Thoracic aorta (tissue), 2 donors: ENCODE results near the gene PRKCD. TPM values are rescaled to one million over a fixed set of nuclear protein-coding genes. Genes with fewer than 3 reads are reported as not detected.
A peak's percentile ranks its signal among the peaks of the same experiment; 100 is the strongest.

Experiments
- ATAC-seq: fragments of 150-250 bp; one replicate; pipeline ENCODE4 v1.8.0; 2017; ENCODE audit warnings: low read depth; ENCODE audit not compliant: insufficient number of reproducible peaks, low FRiP score
- DNase-seq: peaks from one replicate; pipeline ENCODE4 v3.0.0-alpha.2; 2020; ENCODE audit warnings: low spot score
- H3K27ac ChIP-seq, 2 donors: fragments of 200-600 bp; sonication (generic); 1 replicate in 1 of 2; 2 replicates in 1 of 2; pipeline ENCODE4 v1.5.1; 2016; ENCODE audit warnings: mild to moderate bottlenecking in 2 of 2, moderate library complexity in 2 of 2
- H3K27me3 ChIP-seq: fragments of 200-600 bp; sonication (generic); replicated peaks from 2 replicates; pipeline ENCODE4 v1.6.0; 2016; ENCODE audit warnings: mild to moderate bottlenecking; ENCODE audit not compliant: insufficient read depth
- H3K36me3 ChIP-seq: fragments of 200-600 bp; sonication (generic); one replicate; pipeline ENCODE4 v1.5.1; 2016
- H3K4me1 ChIP-seq, 2 donors: fragments of 200-600 bp; sonication (generic); 1 replicate in 1 of 2; 2 replicates in 1 of 2; pipeline versions ENCODE4 v1.5.1 to v1.6.0; 2016; ENCODE audit warnings: low read depth in 2 of 2, mild to moderate bottlenecking in 1 of 2; ENCODE audit not compliant: control insufficient read depth in 1 of 2
- H3K4me3 ChIP-seq: fragments of 200-600 bp; sonication (generic); 2 replicates; pipeline ENCODE4 v1.5.1; 2016; ENCODE audit warnings: mild to moderate bottlenecking
- H3K9me3 ChIP-seq: fragments of 200-600 bp; sonication (generic); 2 replicates; pipeline ENCODE4 v1.5.1; 2016
- total RNA-seq, 2 donors: library from RNA; depleted of rRNA; stranded (reverse); fragments of >200 nt; gene quantifications; one replicate each; pipeline versions ENCODE4 v1.1.0 to v1.2.3, GENCODE V29; 2016
- TF ChIP-seq, protein P1 (sequence below): fragments of 200-600 bp; sonication (generic); IDR thresholded peaks from one replicate; pipeline ENCODE4 v1.5.1; 2019; ENCODE audit warnings: antibody characterized with exemption

PRKCD gene
- total RNA-seq, 2 donors from 2014 or later = 17.5 to 20.2 TPM

DNA sequence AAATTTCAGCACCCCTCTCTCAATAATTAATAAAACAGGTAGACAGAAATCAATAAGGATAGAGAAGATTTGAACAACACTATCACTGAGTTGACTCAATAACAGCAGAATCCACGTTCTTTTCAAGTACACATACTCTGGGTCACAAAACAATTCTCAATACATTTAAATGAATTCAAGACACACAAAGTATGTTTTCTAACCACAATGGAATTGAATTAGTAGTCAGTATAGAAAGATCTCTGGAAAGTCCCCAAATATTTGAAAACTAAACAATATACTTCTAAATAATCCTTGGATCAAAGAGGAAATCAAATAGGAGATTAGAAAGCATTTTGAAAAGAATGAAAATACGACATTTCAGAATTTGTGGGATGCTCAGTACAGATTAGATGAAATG is 54.8 kb downstream of the PRKCD start:
- TF ChIP-seq, protein P1, sequence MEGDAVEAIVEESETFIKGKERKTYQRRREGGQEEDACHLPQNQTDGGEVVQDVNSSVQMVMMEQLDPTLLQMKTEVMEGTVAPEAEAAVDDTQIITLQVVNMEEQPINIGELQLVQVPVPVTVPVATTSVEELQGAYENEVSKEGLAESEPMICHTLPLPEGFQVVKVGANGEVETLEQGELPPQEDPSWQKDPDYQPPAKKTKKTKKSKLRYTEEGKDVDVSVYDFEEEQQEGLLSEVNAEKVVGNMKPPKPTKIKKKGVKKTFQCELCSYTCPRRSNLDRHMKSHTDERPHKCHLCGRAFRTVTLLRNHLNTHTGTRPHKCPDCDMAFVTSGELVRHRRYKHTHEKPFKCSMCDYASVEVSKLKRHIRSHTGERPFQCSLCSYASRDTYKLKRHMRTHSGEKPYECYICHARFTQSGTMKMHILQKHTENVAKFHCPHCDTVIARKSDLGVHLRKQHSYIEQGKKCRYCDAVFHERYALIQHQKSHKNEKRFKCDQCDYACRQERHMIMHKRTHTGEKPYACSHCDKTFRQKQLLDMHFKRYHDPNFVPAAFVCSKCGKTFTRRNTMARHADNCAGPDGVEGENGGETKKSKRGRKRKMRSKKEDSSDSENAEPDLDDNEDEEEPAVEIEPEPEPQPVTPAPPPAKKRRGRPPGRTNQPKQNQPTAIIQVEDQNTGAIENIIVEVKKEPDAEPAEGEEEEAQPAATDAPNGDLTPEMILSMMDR = no peak
- no peak overlapping the region for H3K27ac ChIP-seq
- no peaks in the 10 kb centered on the region for H3K4me1 ChIP-seq
- H3K4me3 ChIP-seq = no peak overlapping the region
- DNase-seq (no peak), ATAC-seq (no peak)
- H3K27me3 ChIP-seq = no peaks in the 10 kb centered on the region
- H3K36me3 ChIP-seq = no peaks in the 10 kb centered on the region
- no peaks in the 10 kb centered on the region for H3K9me3 ChIP-seq

GRCh38 chr3:53216723-53217122 is 55.7 kb downstream of the PRKCD start:
- no peaks in the 10 kb centered on the region for H3K36me3 ChIP-seq
- H3K9me3 ChIP-seq = no peaks in the 10 kb centered on the region
- DNase-seq (no peak), ATAC-seq (no peak)
- no peak overlapping the region for H3K27ac ChIP-seq
- H3K4me1 ChIP-seq = no peaks in the 10 kb centered on the region
- no peaks in the 10 kb centered on the region for H3K27me3 ChIP-seq
- H3K4me3 ChIP-seq = no peak overlapping the region
- TF ChIP-seq, protein P1 = no peak

DNA sequence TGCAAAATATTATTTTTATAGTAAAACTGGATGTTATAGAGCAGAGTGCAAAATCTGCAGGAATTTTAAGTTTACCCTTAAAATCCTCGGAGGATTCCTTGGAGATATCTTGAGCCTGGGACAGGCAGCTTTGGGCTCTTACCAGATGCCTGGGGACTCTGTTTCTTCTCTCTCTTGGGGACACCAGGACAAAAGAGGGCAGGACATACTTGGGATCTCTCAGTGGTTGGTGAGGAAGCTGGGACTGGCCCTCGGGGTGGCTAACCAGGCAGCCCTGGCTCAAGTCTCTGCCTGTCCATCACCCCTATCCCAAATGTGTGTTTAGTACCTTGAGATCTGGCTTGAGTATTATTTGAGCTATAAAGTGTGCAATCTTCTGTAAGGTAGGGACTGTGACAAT is 56.2 kb downstream of the PRKCD start:
- no peak overlapping the region for H3K27ac ChIP-seq
- H3K4me1 ChIP-seq = no peaks in the 10 kb centered on the region
- TF ChIP-seq, protein P1 = no peak
- H3K4me3 ChIP-seq = no peak overlapping the region
- no peaks in the 10 kb centered on the region for H3K36me3 ChIP-seq
- DNase-seq (no peak), ATAC-seq (no peak)
- no peaks in the 10 kb centered on the region for H3K27me3 ChIP-seq
- H3K9me3 ChIP-seq = no peaks in the 10 kb centered on the region

DNA sequence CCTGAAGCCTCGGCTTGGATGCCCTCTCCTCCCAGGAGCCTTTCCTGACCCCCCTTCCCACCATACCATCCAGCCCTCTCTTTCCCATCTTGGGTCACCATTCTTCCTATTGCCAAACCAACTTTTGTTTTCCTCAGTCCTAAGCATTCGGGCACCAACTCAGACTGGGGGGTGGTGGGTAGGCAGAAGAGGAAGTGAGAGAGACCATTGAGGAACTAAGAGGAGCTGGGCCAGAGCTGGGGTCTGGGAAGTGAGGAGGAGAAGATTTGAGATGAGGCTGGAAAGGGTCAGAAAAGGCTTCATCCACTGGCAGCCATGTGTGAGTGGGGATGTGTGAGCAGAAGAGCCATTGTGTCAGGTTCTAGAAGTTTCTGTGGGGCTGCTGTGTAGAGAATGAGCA is 57.1 kb downstream of the PRKCD start:
- Histone ChIP-seq H3K36me3 (no peaks in the 10 kb centered on the region), H3K9me3 (no peaks in the 10 kb centered on the region), H3K27me3 (no peaks in the 10 kb centered on the region), H3K4me3 (no peak overlapping the region), H3K27ac (no peak overlapping the region), H3K4me1 (no peaks in the 10 kb centered on the region)
- DNase-seq = no peak
- no peak for ATAC-seq
- TF ChIP-seq, protein P1 = no peak

- H3K36me3 ChIP-seq = peaks cover 9% of the 10 kb centered on the region
- ATAC-seq (peak; percentile 61), DNase-seq (no peak)
- no peaks in the 10 kb centered on the region for H3K9me3 ChIP-seq
- no peaks in the 10 kb centered on the region for H3K27me3 ChIP-seq
- TF ChIP-seq, protein P1 = peak; percentile 86
- H3K4me1 ChIP-seq = no peaks in the 10 kb centered on the region
- no peak overlapping the region for H3K27ac ChIP-seq
- H3K4me3 ChIP-seq = no peak overlapping the region
Measured at GRCh38 chr3:53219895-53220483, 59.0 kb downstream of the PRKCD start.
